NCI-H1417 treated with DMSO at 0.1 percent for 48 hours (cell line): ENCODE data around the gene LCE6A.

ENCODE experiments used
- DNase-seq: peaks from one replicate; lab custom pipeline; 2025; lab: John Stamatoyannopoulos, UW

Gene LCE6A

GRCh38 chr1:152842556-152842955 is at the start of gene LCE6A:
Gene LCE6A (plus strand): TSS chr1:152842856. CDS start chr1:152843521, 665 bp downstream.
- DNase-seq = no peak

- no peak for DNase-seq
Observed at GRCh38 chr1:152795686-152796085, 47.0 kb upstream of the LCE6A start.

DNA sequence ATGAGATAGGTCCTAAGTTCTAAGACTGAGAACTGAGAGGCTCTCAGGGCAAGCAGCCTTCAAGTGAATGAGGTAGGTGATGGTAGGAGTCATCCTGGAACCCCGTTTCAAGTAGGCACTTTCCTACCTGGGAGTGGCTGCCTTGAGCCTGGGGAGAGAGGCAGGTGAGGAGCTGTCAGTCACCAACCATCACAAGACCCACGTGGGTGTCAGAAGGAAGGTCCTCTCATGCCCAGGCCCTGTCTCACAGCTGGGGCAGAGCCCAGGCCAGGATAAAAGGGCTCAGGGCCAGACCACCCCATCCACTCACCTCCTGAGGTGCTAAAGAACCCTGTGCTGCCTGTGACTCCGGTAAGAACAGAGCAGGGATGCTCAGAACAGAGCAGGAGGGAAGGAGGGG is 46.2 kb upstream of the LCE6A start, which contains the start of gene LCE1D:
Gene LCE1D, plus strand, starts transcription at position 301 of the 400 bp plus-strand sequence. CDS start 1,074 bp downstream, outside the sequence.
- DNase-seq = no peak

DNA sequence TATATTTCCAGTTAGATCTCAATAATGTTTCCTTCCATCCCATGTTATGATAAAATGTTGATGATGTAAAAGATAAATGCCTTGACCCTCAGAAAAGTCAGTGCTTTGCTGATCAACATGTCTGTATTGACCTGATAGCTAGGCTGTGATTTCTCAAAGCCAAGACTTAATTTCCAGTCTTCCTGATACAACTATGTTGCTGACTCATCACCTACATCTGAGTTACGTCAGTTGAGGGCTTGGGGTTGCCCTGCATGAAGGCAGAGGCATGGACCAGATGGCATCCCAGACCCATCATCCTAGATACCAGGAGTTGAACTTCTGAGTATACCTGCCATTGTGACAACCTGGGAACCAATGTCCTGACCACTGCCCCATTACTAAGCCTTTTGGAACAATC is 41.3 kb upstream of the LCE6A start:
- DNase-seq = no peak

- DNase-seq = no peak
Observed at GRCh38 chr1:152806576-152806975, 36.1 kb upstream of the LCE6A start, which contains the start of gene LCE1C. Gene LCE1C (minus strand): TSS chr1:152806651. CDS start chr1:152805478, 1,173 bp downstream.

- DNase-seq = no peak
Observed at GRCh38 chr1:152811050-152811449, 31.6 kb upstream of the LCE6A start.

- no peak for DNase-seq
Observed at GRCh38 chr1:152811671-152812070, 31.0 kb upstream of the LCE6A start, which contains the start of gene LCE1B. Gene LCE1B (plus strand): TSS chr1:152811971. CDS start chr1:152812447, 476 bp downstream.

DNA sequence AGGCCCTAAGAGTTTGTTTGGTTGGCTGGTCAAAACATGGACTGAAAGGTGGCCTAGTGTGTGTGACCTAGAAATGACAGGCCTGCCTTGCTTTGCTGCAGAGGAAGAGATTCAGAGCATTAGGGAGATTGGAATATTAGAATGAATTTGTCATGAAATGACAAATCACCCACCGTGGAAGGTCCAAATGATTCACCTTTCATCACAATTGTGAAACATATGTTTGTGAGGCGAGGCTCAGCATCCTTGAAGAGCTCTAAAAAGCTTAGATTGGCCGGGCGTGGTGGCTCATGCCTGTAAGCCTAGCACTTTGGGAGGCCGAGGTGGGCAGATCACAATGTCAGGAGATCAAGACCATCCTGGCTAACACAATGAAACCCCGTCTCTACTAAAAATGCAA is 25.3 kb upstream of the LCE6A start:
- DNase-seq = no peak

GRCh38 chr1:152823294-152823693 is 19.4 kb upstream of the LCE6A start:
- no peak for DNase-seq

DNA sequence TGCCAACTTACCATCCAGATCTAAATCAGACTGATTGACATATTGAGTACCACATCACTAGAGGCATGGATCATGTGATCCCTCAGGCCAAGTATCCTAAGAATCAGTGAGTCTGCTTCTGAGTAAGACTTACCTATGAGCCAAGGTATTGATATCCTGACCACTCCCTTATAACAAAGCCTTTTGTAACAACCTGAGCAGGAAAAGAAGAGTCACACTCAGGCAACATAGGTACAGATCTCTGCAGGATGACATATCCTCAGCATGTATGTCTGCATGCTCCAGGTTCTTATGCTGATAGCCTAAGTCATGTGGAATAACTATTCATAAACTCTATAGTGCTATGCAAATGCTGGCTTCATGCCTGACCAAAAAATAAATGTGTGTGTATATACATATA is 17.7 kb upstream of the LCE6A start:
- no peak for DNase-seq

DNA sequence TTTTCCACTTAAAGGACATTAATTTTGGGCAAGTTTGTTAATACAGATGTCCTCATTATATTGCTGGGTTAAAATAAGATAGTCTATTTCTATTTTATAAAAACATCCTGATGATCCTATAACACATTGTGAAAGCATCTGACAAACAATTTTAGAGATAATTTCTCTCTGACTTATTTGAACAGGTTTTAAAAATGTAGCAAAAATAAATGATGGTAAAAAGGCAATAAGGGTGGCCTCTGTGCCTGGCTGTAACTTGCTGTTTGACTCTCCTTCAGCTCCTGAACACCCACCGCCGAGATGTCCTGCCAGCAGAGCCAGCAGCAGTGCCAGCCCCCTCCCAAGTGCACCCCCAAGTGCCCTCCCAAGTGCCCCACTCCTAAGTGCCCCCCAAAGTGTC is 15.5 kb upstream of the LCE6A start, which contains the start of gene LCE1A:
Gene LCE1A, plus strand, starts transcription at position 301 of the 400 bp plus-strand sequence. Its CDS starts 0 bp downstream, at position 301.
- no peak for DNase-seq

DNA sequence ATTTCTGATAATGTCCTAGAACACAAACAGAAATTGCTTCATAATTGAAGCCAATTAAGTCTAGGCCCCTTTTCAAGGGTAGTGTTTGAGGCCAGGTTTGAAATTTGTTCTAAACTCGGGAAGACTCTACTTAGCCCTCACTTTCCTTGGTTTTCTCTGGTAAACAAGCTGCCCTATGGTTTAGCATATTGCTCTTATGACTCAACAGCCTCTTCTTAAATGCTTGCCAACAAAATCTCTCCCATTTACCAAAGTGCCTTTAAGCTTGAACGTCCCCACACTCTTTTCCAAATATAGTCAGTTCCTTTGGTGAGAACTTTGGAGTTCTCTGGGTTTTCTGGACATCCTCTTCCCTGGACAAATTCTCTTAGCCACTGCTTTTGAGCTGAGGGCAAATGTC is 5.8 kb upstream of the LCE6A start:
- DNase-seq = no peak

DNA sequence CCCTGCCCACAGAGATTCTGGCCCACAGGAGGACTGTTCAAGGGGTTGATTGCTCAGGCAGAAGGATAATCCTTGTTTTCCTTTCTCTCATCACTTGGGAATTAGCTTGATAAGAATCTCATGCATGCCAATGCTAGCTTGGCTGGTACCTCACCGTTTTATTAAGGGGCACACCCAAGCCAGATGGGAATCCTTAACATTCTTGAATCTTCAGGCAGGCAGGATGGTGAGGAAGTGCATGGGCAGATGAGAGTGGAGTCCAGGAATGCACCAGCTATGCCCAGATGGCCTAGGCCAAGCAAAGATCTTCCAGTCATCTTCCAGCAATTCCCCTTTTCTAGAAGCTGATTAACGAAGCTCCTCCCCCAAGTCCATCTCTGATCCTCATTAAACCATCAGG is 13.0 kb downstream of the LCE6A start:
- DNase-seq = no peak

GRCh38 chr1:152858062-152858461 is 15.4 kb downstream of the LCE6A start:
- DNase-seq = no peak

- no peak for DNase-seq
Observed at GRCh38 chr1:152859696-152860095, 17.0 kb downstream of the LCE6A start, which contains the start of gene LCE7A. Gene LCE7A (plus strand): TSS chr1:152859996. CDS start chr1:152860698, 702 bp downstream.

- DNase-seq = no peak
Observed at GRCh38 chr1:152860129-152860528, 17.5 kb downstream of the LCE6A start.

- no peak for DNase-seq
Observed at GRCh38 chr1:152861374-152861773, 18.7 kb downstream of the LCE6A start.

- DNase-seq = no peak
Observed at GRCh38 chr1:152864443-152864842, 21.8 kb downstream of the LCE6A start.

- DNase-seq = no peak
Observed at GRCh38 chr1:152866321-152866720, 23.7 kb downstream of the LCE6A start.

GRCh38 chr1:152869808-152870419 is 27.3 kb downstream of the LCE6A start:
- DNase-seq = no peak

GRCh38 chr1:152870831-152871730 is 28.4 kb downstream of the LCE6A start:
- no peak for DNase-seq

DNA sequence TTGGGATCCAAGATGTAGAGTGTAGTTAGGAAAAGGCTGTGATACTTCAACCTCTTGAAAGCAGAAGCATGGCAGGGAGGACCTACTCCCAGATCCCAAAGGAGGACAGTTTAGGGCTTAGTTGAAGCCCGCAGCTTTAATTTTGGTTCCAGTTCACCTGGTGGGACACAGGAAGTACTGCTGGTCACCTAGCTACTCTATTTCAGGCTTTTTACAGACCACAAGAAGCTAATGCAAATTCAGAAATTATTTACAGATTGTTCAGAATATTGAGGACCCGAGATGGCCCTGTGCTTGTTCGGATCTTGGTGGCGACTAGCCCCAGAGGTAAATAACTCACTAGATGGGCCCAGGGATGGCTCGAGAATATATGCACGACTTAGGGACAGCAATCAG is 29.1 kb downstream of the LCE6A start:
- no peak for DNase-seq

DNA sequence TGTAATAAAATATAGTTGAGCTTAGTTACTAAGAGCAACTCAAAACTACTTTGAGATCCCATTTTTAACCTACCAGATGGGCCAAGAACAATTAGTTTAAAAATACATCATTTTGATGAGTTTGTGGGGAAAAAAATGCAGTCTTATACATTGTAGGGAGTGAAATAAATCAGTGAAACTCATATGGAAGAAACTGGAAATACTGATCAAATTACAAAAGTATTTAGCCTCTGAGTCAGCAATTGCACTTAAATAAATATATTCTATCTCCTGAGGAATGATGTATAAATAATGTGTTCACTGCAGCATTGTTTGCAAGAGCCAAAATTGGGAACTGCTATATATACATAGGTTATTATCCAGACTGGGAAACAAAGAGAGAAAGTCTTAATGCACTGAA is 30.8 kb downstream of the LCE6A start:
- DNase-seq = no peak
